Mesenchymal stem cell (in vitro differentiated cells and primary cell): ENCODE data around the gene THRAP3.

Experiments used
- DNase-seq: peaks from one replicate; pipeline ENCODE4 v3.0.0-alpha.2; 2013
- H2AFZ ChIP-seq: one replicate; pipeline ENCODE4 v1.6.1; 2013; ENCODE audit warnings: low read depth, mild to moderate bottlenecking, control low read depth, inconsistent platforms, low read length, moderate library complexity
- H2AK5ac ChIP-seq: 2 replicates; pipeline ENCODE4 v1.6.1; 2013; ENCODE audit warnings: low read length, moderate library complexity, mild to moderate bottlenecking, inconsistent platforms; ENCODE audit not compliant: severe bottlenecking
- H2BK120ac ChIP-seq: one replicate; pipeline ENCODE4 v1.6.1; 2013; ENCODE audit warnings: low read depth, mild to moderate bottlenecking, inconsistent platforms, low read length, moderate library complexity
- H2BK12ac ChIP-seq, 2 experiments: one replicate each; pipeline ENCODE4 v1.6.1; 2013; ENCODE audit warnings: inconsistent platforms in 2 of 2, low read length in 2 of 2, mild to moderate bottlenecking in 2 of 2, moderate library complexity in 2 of 2, control low read depth in 1 of 2
- H2BK15ac ChIP-seq: one replicate; pipeline ENCODE4 v1.6.1; 2013; ENCODE audit warnings: mild to moderate bottlenecking, low read depth, inconsistent platforms; ENCODE audit not compliant: poor library complexity, severe bottlenecking
- H2BK5ac ChIP-seq: 2 replicates; pipeline ENCODE4 v1.6.1; 2013; ENCODE audit warnings: low read depth, mild to moderate bottlenecking, low read length, control low read depth, inconsistent platforms; ENCODE audit not compliant: poor library complexity, severe bottlenecking
- H3K14ac ChIP-seq, 2 experiments: one replicate each; pipeline ENCODE4 v1.6.1; 2013; ENCODE audit warnings: inconsistent platforms in 2 of 2, low read length in 2 of 2, control low read depth in 1 of 2, mild to moderate bottlenecking in 1 of 2, moderate library complexity in 1 of 2
- H3K18ac ChIP-seq, 2 experiments: one replicate each; pipeline ENCODE4 v1.6.1; 2013; ENCODE audit warnings: inconsistent platforms in 2 of 2, low read length in 2 of 2, control low read depth in 1 of 2, low read depth in 1 of 2, mild to moderate bottlenecking in 1 of 2
- H3K23ac ChIP-seq, 2 experiments: one replicate each; pipeline ENCODE4 v1.6.1; 2013; ENCODE audit warnings: inconsistent platforms in 2 of 2, low read length in 2 of 2, mild to moderate bottlenecking in 2 of 2, moderate library complexity in 2 of 2, control low read depth in 1 of 2
- H3K27ac ChIP-seq: 2 replicates; pipeline ENCODE4 v1.5.1; 2013; ENCODE audit warnings: mild to moderate bottlenecking, moderate library complexity, low read length, control low read depth, inconsistent platforms; ENCODE audit not compliant: poor library complexity, severe bottlenecking
- H3K27me3 ChIP-seq, 2 experiments: 2 replicates each; pipeline versions ENCODE4 v1.6.1 to v1.7.0; 2013; ENCODE audit warnings: low read length in 2 of 2, mild to moderate bottlenecking in 2 of 2, moderate library complexity in 2 of 2, control low read depth in 1 of 2, inconsistent platforms in 1 of 2; ENCODE audit not compliant: control insufficient read depth in 1 of 2, insufficient read depth in 1 of 2
- H3K36me3 ChIP-seq, 2 experiments: 2 replicates each; pipeline versions ENCODE4 v1.6.1 to v1.7.0; 2013; ENCODE audit warnings: low read length in 2 of 2, control low read depth in 1 of 2, inconsistent platforms in 1 of 2, low read depth in 1 of 2, mild to moderate bottlenecking in 1 of 2; ENCODE audit not compliant: insufficient read depth in 2 of 2, control insufficient read depth in 1 of 2
- H3K4ac ChIP-seq, 2 experiments: one replicate each; pipeline ENCODE4 v1.6.1; 2013; ENCODE audit warnings: inconsistent platforms in 2 of 2, low read length in 2 of 2, mild to moderate bottlenecking in 2 of 2, moderate library complexity in 2 of 2, control low read depth in 1 of 2, low read depth in 1 of 2
- H3K4me1 ChIP-seq: 2 replicates; pipeline ENCODE4 v1.6.1; 2013; ENCODE audit warnings: low read depth, low read length, control low read depth; ENCODE audit not compliant: control insufficient read depth, insufficient read depth
- H3K4me2 ChIP-seq: 2 replicates; pipeline ENCODE4 v1.6.1; 2013; ENCODE audit warnings: low read length, mild to moderate bottlenecking, inconsistent platforms; ENCODE audit not compliant: poor library complexity, severe bottlenecking
- H3K4me3 ChIP-seq, 2 experiments: 2 replicates each; pipeline versions ENCODE4 v1.5.1 to v1.7.0; 2013; ENCODE audit warnings: low read length in 2 of 2, mild to moderate bottlenecking in 2 of 2, control low read depth in 1 of 2, low read depth in 1 of 2; ENCODE audit not compliant: insufficient read depth in 1 of 2
- H3K79me1 ChIP-seq: replicated peaks from 2 replicates; pipeline ENCODE4 v1.6.1; 2013; ENCODE audit warnings: mild to moderate bottlenecking, control low read depth, low read length, inconsistent platforms; ENCODE audit not compliant: poor library complexity, severe bottlenecking
- H3K9ac ChIP-seq: 2 replicates; pipeline ENCODE4 v1.7.0; 2013; ENCODE audit warnings: mild to moderate bottlenecking, low read length, moderate library complexity
- H3K9me3 ChIP-seq: 2 replicates; pipeline ENCODE4 v1.7.0; 2013; ENCODE audit warnings: mild to moderate bottlenecking, low read length; ENCODE audit not compliant: control insufficient read depth
- H4K8ac ChIP-seq: one replicate; pipeline ENCODE4 v1.6.1; 2013; ENCODE audit warnings: inconsistent platforms, mild to moderate bottlenecking, low read length, moderate library complexity
- H4K91ac ChIP-seq: one replicate; pipeline ENCODE4 v1.6.1; 2013; ENCODE audit warnings: mild to moderate bottlenecking, low read length, inconsistent platforms
- WGBS: methylation state at CpG from one replicate; pipeline ENCODE4 v1.1.7; 2013; ENCODE audit warnings: mixed read lengths; 5-methylcytosine and 5-hydroxymethylcytosine counted together

Gene THRAP3

GRCh38 chr1:36208978-36209703 lies 15.1 kb upstream of the THRAP3 start:
- Histone ChIP-seq H2AK5ac (no peak overlapping the region), H3K14ac (no peak overlapping the region), H3K36me3 (no peaks in the 10 kb centered on the region), H3K4me3 (no peak overlapping the region), H2BK5ac (no peak overlapping the region), H2BK12ac (no peak overlapping the region), H4K8ac (no peak overlapping the region), H2BK15ac (no peak overlapping the region), H3K9me3 (no peaks in the 10 kb centered on the region), H2AFZ (no peak overlapping the region), H3K27ac (no peak overlapping the region), H4K91ac (no peak overlapping the region), H3K4me1 (no peaks in the 10 kb centered on the region), H3K27me3 (no peaks in the 10 kb centered on the region), H3K79me1 (no peaks in the 10 kb centered on the region), H3K18ac (no peak overlapping the region), H3K4ac (no peak overlapping the region), H3K23ac (no peak overlapping the region), H2BK120ac (no peak overlapping the region), H3K9ac (no peak overlapping the region), H3K4me2 (no peak overlapping the region)
- whole genome bisulfite sequencing: 74% methylated on average over 4 of the region's 6 CpGs
- DNase-seq: peak; percentile 38

- Histone ChIP-seq H3K79me1 (no peaks in the 10 kb centered on the region), H3K4me3 (no peak overlapping the region), H3K36me3 (no peaks in the 10 kb centered on the region), H3K4me2 (no peak overlapping the region), H4K91ac (no peak overlapping the region), H3K14ac (no peak overlapping the region), H3K9me3 (no peaks in the 10 kb centered on the region), H2AK5ac (no peak overlapping the region), H3K9ac (no peak overlapping the region), H3K23ac (no peak overlapping the region), H2BK120ac (no peak overlapping the region), H3K4me1 (no peaks in the 10 kb centered on the region), H2BK5ac (no peak overlapping the region), H3K27ac (no peak overlapping the region), H2BK12ac (no peak overlapping the region), H4K8ac (no peak overlapping the region), H3K4ac (no peak overlapping the region), H3K27me3 (no peaks in the 10 kb centered on the region), H3K18ac (no peak overlapping the region), H2AFZ (no peak overlapping the region), H2BK15ac (no peak overlapping the region)
- 97% methylated on average over 3 of the region's 3 CpGs for WGBS
- DNase-seq: no peak
Measured at GRCh38 chr1:36211307-36211706, 12.9 kb upstream of the THRAP3 start.

- H2BK15ac ChIP-seq: no peak overlapping the region
- H2AK5ac ChIP-seq: no peak overlapping the region
- no peak overlapping the region for H4K91ac ChIP-seq
- H3K79me1 ChIP-seq: no peaks in the 10 kb centered on the region
- no peaks in the 10 kb centered on the region for H3K9me3 ChIP-seq
- H3K23ac ChIP-seq: no peak overlapping the region
- no peak overlapping the region for H3K4ac ChIP-seq
- no peak overlapping the region for H2BK12ac ChIP-seq
- 100% methylated on average over 2 of the region's 2 CpGs for WGBS
- no peak overlapping the region for H2BK5ac ChIP-seq
- H4K8ac ChIP-seq: no peak overlapping the region
- H3K4me1 ChIP-seq: no peaks in the 10 kb centered on the region
- no peaks in the 10 kb centered on the region for H3K36me3 ChIP-seq
- no peak overlapping the region for H3K4me2 ChIP-seq
- H3K9ac ChIP-seq: no peak overlapping the region
- no peak overlapping the region for H3K27ac ChIP-seq
- no peak overlapping the region for H3K18ac ChIP-seq
- no peaks in the 10 kb centered on the region for H3K27me3 ChIP-seq
- H2AFZ ChIP-seq: no peak overlapping the region
- H3K4me3 ChIP-seq: no peak overlapping the region
- DNase-seq: no peak
- no peak overlapping the region for H2BK120ac ChIP-seq
- H3K14ac ChIP-seq: no peak overlapping the region
Measured at GRCh38 chr1:36211841-36212240, 12.4 kb upstream of the THRAP3 start.

GRCh38 chr1:36212782-36213181 lies 11.5 kb upstream of the THRAP3 start:
- Histone ChIP-seq H2BK120ac (no peak overlapping the region), H2BK5ac (no peak overlapping the region), H3K4ac (no peak overlapping the region), H3K23ac (no peak overlapping the region), H2BK15ac (no peak overlapping the region), H2AK5ac (no peak overlapping the region), H3K4me1 (no peaks in the 10 kb centered on the region), H3K14ac (no peak overlapping the region), H3K36me3 (no peaks in the 10 kb centered on the region), H2BK12ac (no peak overlapping the region), H3K9me3 (no peaks in the 10 kb centered on the region), H3K9ac (no peak overlapping the region), H3K4me3 (no peak overlapping the region), H2AFZ (no peak overlapping the region), H3K27me3 (no peaks in the 10 kb centered on the region), H4K91ac (no peak overlapping the region), H3K27ac (no peak overlapping the region), H3K79me1 (no peaks in the 10 kb centered on the region), H4K8ac (no peak overlapping the region), H3K4me2 (no peak overlapping the region), H3K18ac (no peak overlapping the region)
- no peak for DNase-seq
- WGBS: 89% methylated on average over 2 of the region's 2 CpGs
